Right lobe of liver (tissue), 6 donors: ENCODE measurements around the gene CALD1. TPM values are rescaled to one million over a fixed set of nuclear protein-coding genes. Genes with fewer than 3 reads are reported as not detected.
A peak's percentile ranks its signal among the peaks of the same experiment; 100 is the strongest.

Experiments used
- ATAC-seq, 4 donors: fragments of 200-7000 bp; cut with Tn5 transposase; one replicate each; pipeline ENCODE4 v1.9.1; 2020; ENCODE audit warnings: mild to moderate bottlenecking in 4 of 4, moderate library complexity in 4 of 4
- DNase-seq, 3 donors: peaks; one replicate each; pipeline ENCODE4 v3.0.0-alpha.2; 2020
- H3K27ac ChIP-seq, 3 donors: fragments of 200-600 bp; one replicate each; pipeline ENCODE4 v1.8.0; 2022
- H3K27me3 ChIP-seq, 2 donors: fragments of 200-600 bp; one replicate each; pipeline ENCODE4 v1.8.0; 2022
- H3K36me3 ChIP-seq, 4 donors: fragments of 200-600 bp; sonication (generic) in 1 of 4; one replicate each; pipeline versions ENCODE4 v1.5.1 to v1.8.0; 2017 to 2022; ENCODE audit warnings: control low read depth in 1 of 4
- H3K4me1 ChIP-seq, 4 donors: fragments of 200-600 bp; sonication (generic) in 1 of 4; one replicate each; pipeline versions ENCODE4 v1.5.1 to v1.8.0; 2017 to 2022; ENCODE audit warnings: control low read depth in 1 of 4
- H3K4me3 ChIP-seq, 3 donors: fragments of 200-600 bp; one replicate each; pipeline ENCODE4 v1.8.0; 2022
- H3K9me3 ChIP-seq, 4 donors: fragments of 200-600 bp; sonication (generic) in 1 of 4; one replicate each; pipeline versions ENCODE4 v1.5.1 to v1.8.0; 2017 to 2022; ENCODE audit warnings: control low read depth in 1 of 4
- CTCF ChIP-seq, 4 donors: fragments of 200-600 bp in 3 of 4; fragments of 450-650 bp in 1 of 4; IDR thresholded peaks; one replicate each; pipeline versions ENCODE4 v1.5.1 to v1.8.0; 2016 to 2022; ENCODE audit warnings: antibody characterized with exemption in 4 of 4, mild to moderate bottlenecking in 2 of 4
- POLR2A ChIP-seq: fragments of 450-650 bp; IDR thresholded peaks from one replicate; pipeline ENCODE4 v1.6.1; 2017; ENCODE audit warnings: antibody characterized with exemption, mild to moderate bottlenecking
- WGBS: methylation state at CpG from one replicate; pipeline ENCODE4 v1.1.6; 2018; ENCODE audit warnings: low coverage, low lambda C conversion rate; ENCODE audit not compliant: insufficient coverage; ENCODE audit errors: missing lambda C conversion rate; 5-methylcytosine and 5-hydroxymethylcytosine counted together
- intact Hi-C, 2 donors: fragments of 100-400 bp; cut with DNase I; formaldehyde crosslinking; loops; one replicate each; pipeline versions ENCODE4 v1.11.2 to v1.14.1; 2022
- total RNA-seq, 6 experiments: library from RNA; depleted of rRNA in 2 of 6; stranded (reverse); fragments of >200 nt in 2 of 6; fragmentation: NEBNext Ultra II Directional in 3 of 6; extraction: Animal tissue kit (Norgen Biotek cat#: 25700) in 3 of 6; gene quantifications; one replicate each; pipeline versions ENCODE4 v1.1.0 to v1.2.4, GENCODE V29; 2016 to 2023
- donor health status: DM: no; HTN: yes; CAD: no.
- donor health status: DM: no; HTN: no; CAD: no.
- donor health status: DM: no; HTN: no; CAD: no.
- donor health status: DM: no; HTN: yes; CAD: no.
- donor health status: DM: no; HTN: yes; CAD: no.

Gene CALD1
- total RNA-seq, 6 experiments from 2014 or later: 110 to 181 (median 131) TPM

- H3K36me3 ChIP-seq: no peaks in the 10 kb centered on the region
- H3K9me3 ChIP-seq: no peaks in the 10 kb centered on the region
- peaks cover 0 to 24% (median 5%) of the 10 kb centered on the region in 4 donors for H3K4me1 ChIP-seq
- intact Hi-C loops: no loop called here
- no peak for TF ChIP-seq CTCF (IDR thresholded peaks at IDR 0.05)
- TF ChIP-seq POLR2A: no peak
- WGBS: 73% methylated on average over 6 of the region's 6 CpGs
- H3K27ac ChIP-seq: no peak overlapping the region
- no peaks in the 10 kb centered on the region for H3K27me3 ChIP-seq
- ATAC-seq (no peak), DNase-seq (no peak)
- H3K4me3 ChIP-seq: no peak overlapping the region
Measured at GRCh38 chr7:134916171-134916883, 136.9 kb downstream of the CALD1 start.

- no peak for TF ChIP-seq CTCF (IDR thresholded peaks at IDR 0.05)
- no peak for TF ChIP-seq POLR2A
- Histone ChIP-seq H3K36me3 (no peaks in the 10 kb centered on the region), H3K4me3 (no peak overlapping the region), H3K9me3 (no peaks in the 10 kb centered on the region), H3K4me1 (no peaks in the 10 kb centered on the region), H3K27ac (no peak overlapping the region), H3K27me3 (no peaks in the 10 kb centered on the region)
- intact Hi-C loops: no loop called here
- ATAC-seq (peak in 1 of 4 donors; percentile 68), DNase-seq (no peak)
Measured at GRCh38 chr7:134919240-134919641, 139.8 kb downstream of the CALD1 start.

- ATAC-seq (no peak), DNase-seq (no peak)
- no peak overlapping the region for H3K27ac ChIP-seq
- intact Hi-C loops: no loop called here
- no peaks in the 10 kb centered on the region for H3K9me3 ChIP-seq
- H3K27me3 ChIP-seq: no peaks in the 10 kb centered on the region
- no peak overlapping the region for H3K4me3 ChIP-seq
- H3K4me1 ChIP-seq: no peaks in the 10 kb centered on the region
- TF ChIP-seq POLR2A: no peak
- no peak for TF ChIP-seq CTCF (IDR thresholded peaks at IDR 0.05)
- 86% methylated on average over 2 of the region's 2 CpGs for WGBS
- H3K36me3 ChIP-seq: no peaks in the 10 kb centered on the region
Measured at GRCh38 chr7:134920026-134920753, 140.8 kb downstream of the CALD1 start.

- H3K27ac ChIP-seq: no peak overlapping the region
- 84% methylated on average over 5 of the region's 5 CpGs for WGBS
- H3K27me3 ChIP-seq: no peaks in the 10 kb centered on the region
- ATAC-seq (no peak), DNase-seq (no peak)
- H3K36me3 ChIP-seq: no peaks in the 10 kb centered on the region
- no peak overlapping the region for H3K4me3 ChIP-seq
- intact Hi-C loops: no loop called here
- H3K9me3 ChIP-seq: no peaks in the 10 kb centered on the region
- TF ChIP-seq POLR2A (no peak), CTCF (IDR thresholded peaks at IDR 0.05) (no peak)
- H3K4me1 ChIP-seq: no peaks in the 10 kb centered on the region
Measured at GRCh38 chr7:134922720-134923704, 143.6 kb downstream of the CALD1 start.
